ENCODE measurements around the gene BCAP31. TPM values are rescaled to one million over a fixed set of nuclear protein-coding genes. Genes with fewer than 3 reads are reported as not detected.

Gene BCAP31
- total and polyA plus RNA-seq, 3 donors from 2014 or later = 149 to 222 (median 153) TPM

- no peak overlapping the region for H3K27ac ChIP-seq
- no peaks in the 10 kb centered on the region for H3K9me3 ChIP-seq
- intact Hi-C loops (cut with DNase I; ENCODE audit: low total_unique reads) = no loop called here
- H3K27me3 ChIP-seq = no peaks in the 10 kb centered on the region
- peaks cover 3% of the 10 kb centered on the region for H3K4me1 ChIP-seq
- no peak for DNase-seq
- H3K4me3 ChIP-seq = no peak overlapping the region
- H3K36me3 ChIP-seq (ENCODE audit: low read depth, missing control alignments) = no peaks in the 10 kb centered on the region
- 94% methylated on average over 16 of the region's 18 CpGs; no CpG with 5 or more reads in 1 of the 2 donors for WGBS, 2 donors
- TF ChIP-seq CTCF (IDR thresholded peaks at IDR 0.05) = no peak
Observed at GRCh38 chrX:153770601-153771414, 46.6 kb upstream of the BCAP31 start.

- DNase-seq = no peak
- no peaks in the 10 kb centered on the region for H3K9me3 ChIP-seq
- no peak overlapping the region for H3K27ac ChIP-seq
- H3K36me3 ChIP-seq (ENCODE audit: low read depth, missing control alignments) = no peaks in the 10 kb centered on the region
- WGBS, 2 donors = 93% methylated on average over 17 of the region's 25 CpGs; no CpG with 5 or more reads in 1 of the 2 donors
- intact Hi-C loops (cut with DNase I; ENCODE audit: low total_unique reads) = loop anchor here (10.0 kb wide), 1 partner anchor 185 kb away; no protein-coding TSS in a partner anchor
- no peak for TF ChIP-seq CTCF (IDR thresholded peaks at IDR 0.05)
- no peak for TF ChIP-seq POLR2A (IDR thresholded peaks at IDR 0.05)
- H3K27me3 ChIP-seq = no peaks in the 10 kb centered on the region
- peaks cover 11% of the 10 kb centered on the region for H3K4me1 ChIP-seq
- no peak overlapping the region for H3K4me3 ChIP-seq
Observed at GRCh38 chrX:153769865-153770600, 45.8 kb upstream of the BCAP31 start.

GRCh38 chrX:153769158-153769864, 45.1 kb upstream of the BCAP31 start:
- intact Hi-C loops (cut with DNase I; ENCODE audit: low total_unique reads) = loop anchor here (10.0 kb wide), 1 partner anchor 185 kb away; no protein-coding TSS in a partner anchor
- no peak overlapping the region for H3K27ac ChIP-seq
- no peaks in the 10 kb centered on the region for H3K36me3 ChIP-seq (ENCODE audit: low read depth, missing control alignments)
- DNase-seq = no peak
- H3K4me3 ChIP-seq = no peak overlapping the region
- peaks cover 14% of the 10 kb centered on the region for H3K4me1 ChIP-seq
- TF ChIP-seq CTCF (IDR thresholded peaks at IDR 0.05) (no peak), POLR2A (IDR thresholded peaks at IDR 0.05) (no peak)
- 93 to 100% methylated on average over 3 to 20 of the region's 23 CpGs for WGBS, 2 donors
- no peaks in the 10 kb centered on the region for H3K9me3 ChIP-seq
- H3K27me3 ChIP-seq = no peaks in the 10 kb centered on the region

GRCh38 chrX:153768311-153769157, 44.3 kb upstream of the BCAP31 start:
- Histone ChIP-seq H3K9me3 (no peaks in the 10 kb centered on the region), H3K36me3 (ENCODE audit: low read depth, missing control alignments) (no peaks in the 10 kb centered on the region), H3K4me1 (peaks cover 14% of the 10 kb centered on the region), H3K4me3 (no peak overlapping the region), H3K27ac (no peak overlapping the region), H3K27me3 (no peaks in the 10 kb centered on the region)
- TF ChIP-seq POLR2A (IDR thresholded peaks at IDR 0.05) = no peak
- peak in 1 of 3 experiments; percentile 16 for TF ChIP-seq CTCF (IDR thresholded peaks at IDR 0.05)
- no peak for DNase-seq
- 87% methylated on average over 15 of the region's 22 CpGs; no CpG with 5 or more reads in 1 of the 2 donors for WGBS, 2 donors
- intact Hi-C loops (cut with DNase I; ENCODE audit: low total_unique reads) = loop anchor here (10.0 kb wide), 1 partner anchor 186 kb away; no protein-coding TSS in a partner anchor
